SKM-1 treated with dmso at 0.1 percent for 144 hours (cell line): ENCODE data around the gene TALDO1.
A peak's percentile ranks its signal among the peaks of the same experiment; 100 is the strongest.

Experiments
- DNase-seq: peaks from one replicate; lab custom pipeline; 2025; ENCODE audit not compliant: unreplicated experiment; lab: John Stamatoyannopoulos, UW

Gene TALDO1

DNA sequence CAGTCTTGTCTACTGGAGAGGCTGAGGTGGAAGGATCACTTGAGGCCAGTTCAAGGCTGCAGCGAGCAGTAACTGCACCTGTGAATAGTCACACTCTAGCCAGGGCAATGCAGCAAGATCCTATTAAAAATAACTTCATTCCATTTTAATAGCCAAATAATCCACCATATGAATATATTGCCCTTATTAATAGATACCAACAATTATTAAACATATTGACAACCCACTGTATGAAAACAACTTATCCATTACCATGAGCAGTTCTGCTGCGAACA is 19.6 kb downstream of the TALDO1 start:
- no peak for DNase-seq

DNA sequence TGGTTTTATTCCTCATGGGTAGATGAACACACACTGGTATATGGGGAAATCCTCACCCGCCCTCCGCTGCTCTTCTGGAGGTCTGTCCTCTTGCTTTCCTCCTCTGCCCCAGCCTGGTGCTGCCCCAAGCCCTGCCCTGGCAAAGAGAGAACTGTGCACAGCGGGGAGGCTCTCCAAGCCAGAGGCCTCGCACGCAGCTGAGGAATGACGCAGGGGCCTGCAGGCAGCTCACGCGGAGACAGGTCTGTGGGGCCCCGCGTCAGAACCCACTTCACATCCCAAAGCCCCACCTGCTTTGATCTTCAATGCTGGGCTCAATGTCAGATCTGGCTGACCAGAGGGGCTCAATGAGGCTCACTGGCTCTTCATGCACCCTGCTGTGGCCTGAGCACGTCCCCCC is 20.0 kb downstream of the TALDO1 start:
- DNase-seq = no peak

DNA sequence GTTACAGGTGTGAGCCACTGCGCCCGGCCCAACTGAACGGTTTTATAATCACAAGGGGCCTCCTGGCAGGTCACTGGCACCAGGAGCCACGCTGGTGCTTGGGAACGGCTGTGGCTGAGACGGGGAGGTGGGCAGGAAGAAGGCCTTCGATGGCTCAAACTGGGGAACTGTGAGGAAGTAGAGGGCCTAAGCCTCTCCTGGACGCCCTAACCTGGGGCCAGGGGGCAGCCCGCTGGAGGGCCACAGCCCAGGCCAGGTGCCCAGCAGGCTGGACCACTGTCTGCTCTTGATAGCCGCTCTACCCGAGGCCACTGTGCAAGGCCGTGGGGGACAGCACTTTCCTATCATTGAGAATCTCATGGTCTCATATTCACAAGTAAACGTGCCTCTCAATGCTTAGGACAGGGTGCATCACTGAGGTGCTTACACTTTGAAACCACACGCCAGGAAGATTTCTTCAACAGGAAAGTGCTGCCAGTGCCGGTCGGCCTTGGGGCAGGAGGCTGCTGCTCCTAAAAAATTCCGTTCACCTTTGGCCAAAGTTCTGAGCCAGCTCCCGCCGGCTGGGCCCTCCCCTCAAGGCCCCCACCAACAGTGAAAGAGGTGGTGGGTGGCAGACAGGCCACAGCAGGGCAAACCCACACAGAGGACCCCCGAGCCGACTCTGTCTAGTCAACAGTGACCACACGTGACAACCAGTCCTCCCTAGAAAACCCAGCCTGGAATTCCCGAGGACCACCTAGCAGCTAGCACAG is 22.8 kb downstream of the TALDO1 start:
- no peak for DNase-seq

DNA sequence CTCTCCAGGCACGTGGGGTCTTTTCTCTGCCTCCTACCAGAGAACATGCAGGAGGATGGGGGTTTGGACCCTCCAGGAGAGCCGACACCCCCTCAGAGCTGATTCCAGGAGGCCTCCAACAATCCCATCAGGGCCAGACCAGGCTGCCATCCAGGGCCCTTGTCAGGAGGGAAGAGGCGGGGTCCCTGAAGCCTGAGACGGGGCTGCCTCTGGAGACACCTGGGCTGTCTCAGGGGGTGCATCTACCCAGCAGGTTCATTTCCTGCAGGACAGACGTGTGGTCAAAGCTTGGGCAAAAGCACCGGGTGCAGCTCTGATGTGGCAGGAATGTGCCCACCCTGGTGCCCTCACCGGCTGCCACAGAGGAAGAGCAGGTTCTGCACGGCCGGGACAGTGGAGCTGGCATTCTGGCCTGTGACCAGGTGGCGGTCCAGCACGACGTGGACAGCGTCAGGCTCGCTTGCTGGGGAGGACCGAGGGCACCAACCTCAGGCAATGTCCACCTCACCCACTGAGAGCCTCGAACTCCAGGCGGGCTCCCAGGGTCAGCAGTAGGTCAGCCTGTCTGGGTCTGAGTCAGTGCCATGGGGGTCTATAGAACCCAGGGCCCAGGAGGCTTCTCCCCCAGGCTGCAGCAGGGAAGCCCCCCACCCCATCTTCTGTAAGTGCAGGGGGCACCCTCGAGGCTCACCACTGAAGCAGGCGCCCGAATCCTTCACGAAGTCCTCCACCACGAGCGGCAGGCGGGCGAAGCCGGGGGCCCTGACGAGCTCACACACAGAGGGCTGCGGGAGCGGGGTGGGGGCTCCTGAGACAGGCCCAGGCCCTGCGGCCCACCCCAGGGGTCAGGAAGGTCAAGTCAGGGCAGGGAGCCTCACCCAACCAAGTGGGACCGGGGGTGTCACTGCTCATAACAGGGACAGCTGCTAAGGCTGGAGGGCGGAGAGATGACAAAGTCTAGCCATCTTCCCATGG is 23.7 kb downstream of the TALDO1 start:
- DNase-seq = no peak

DNA sequence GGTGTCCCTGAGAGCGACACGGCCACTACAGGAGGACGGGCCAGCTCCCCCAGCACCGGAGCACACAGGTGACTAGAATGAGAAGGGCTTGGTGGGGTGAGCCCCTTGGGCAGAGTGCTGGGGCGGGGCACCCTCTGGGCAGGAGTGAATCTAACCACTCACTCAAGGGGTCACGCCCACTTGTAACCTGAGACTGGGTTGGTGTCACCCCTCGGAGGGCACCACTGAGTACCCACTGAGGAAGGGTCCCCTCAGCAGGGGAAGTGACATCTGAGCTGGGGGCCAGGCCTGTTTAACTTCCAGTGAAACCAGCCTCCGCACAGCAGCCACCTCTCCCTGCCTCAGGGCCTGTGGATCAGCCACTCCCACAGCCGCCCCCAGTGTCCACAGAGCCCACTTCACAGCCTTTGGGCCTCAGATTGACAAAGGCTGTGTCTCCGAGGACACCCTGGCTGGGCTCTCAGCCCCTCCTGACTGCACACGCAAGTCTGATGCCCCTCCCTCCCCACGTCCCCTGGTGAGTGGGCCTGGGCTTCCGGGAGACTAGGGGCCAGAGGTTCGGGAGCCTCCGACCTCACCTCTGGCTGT is 24.4 kb downstream of the TALDO1 start:
- no peak for DNase-seq

DNA sequence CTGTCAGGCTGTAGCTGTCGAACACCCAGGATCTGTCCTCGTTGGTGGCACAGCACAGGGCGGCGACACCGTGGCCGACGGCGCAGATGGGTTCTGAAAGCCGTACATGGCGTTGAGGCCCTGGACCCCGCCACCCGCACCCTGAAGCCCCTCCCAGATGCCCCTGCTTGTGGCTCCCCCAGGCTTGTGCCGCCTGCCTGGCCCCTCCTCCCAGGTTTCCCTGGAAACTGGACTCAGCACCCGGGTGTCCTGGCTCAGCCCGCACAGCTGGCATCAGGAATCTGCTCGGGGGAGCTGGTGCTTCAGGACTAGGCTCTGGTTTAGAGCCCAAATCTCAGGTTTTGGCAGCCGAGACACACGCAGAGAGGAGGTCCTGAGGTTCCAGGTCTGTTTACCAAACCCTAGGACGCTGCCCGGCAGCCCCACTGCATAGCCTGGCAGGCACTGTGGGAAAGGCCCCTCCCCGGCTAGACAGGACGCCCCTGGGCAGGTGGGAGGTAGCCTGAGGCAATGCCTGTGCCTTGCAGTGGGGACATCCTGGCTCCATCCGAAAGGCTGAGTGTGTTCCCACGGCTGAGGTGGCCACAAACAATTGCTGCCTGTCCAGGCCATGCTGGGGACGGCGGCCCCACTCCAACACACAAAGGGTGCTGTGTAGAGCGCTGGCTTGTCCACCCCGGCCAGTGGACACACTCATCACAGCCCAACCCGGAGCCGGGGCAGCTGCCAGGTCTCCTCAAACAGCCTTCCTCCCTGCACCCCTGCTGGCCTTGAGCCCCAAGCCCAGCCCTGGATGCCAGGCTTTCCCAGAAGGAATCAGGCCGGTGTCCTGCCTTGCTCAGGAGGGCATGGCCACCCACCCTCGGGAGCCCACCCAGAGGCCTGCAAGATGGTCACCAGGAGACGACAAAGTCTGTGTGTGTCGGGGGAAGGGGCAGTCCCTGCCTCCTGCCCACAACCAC is 25.4 kb downstream of the TALDO1 start:
- no peak for DNase-seq

DNA sequence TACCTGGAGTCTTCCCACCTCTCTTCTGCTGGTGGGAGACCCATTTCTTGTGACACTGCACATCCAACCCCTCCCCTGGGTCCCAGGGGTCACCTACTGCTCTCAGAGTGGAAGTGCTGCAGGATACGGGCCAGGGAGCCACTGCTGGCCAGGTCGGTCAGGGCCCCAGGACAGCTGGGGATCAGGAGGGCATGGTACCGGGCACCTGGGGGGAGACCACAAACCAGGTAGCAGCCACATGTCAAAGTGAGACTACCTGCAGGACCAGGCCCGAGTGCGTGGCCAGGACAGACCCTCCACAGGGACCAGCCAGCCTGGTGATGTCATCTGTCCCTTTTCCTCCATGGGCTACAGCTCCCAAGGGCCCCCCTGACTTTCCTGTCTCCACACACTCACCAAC is 26.2 kb downstream of the TALDO1 start:
- DNase-seq = no peak

DNA sequence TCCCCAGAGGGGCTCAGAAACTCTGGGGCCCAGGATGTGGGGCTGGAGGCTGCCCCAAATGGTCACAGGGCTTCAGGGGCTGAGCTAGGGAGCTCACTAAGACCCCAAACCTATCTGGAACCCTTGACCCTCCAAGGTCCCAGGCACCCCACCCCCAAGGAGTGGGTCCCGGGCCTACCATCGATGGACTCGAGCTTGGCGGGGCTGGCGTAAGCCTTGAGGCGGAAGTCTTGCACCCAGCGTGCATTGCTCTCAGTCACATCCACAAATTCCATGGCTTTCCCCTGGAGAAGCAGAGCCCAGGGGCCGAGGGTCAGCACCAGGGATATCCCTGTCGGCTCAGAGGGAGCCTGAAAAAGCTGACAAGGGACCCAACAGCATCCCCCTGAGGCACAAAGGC is 26.6 kb downstream of the TALDO1 start:
- DNase-seq = no peak

DNA sequence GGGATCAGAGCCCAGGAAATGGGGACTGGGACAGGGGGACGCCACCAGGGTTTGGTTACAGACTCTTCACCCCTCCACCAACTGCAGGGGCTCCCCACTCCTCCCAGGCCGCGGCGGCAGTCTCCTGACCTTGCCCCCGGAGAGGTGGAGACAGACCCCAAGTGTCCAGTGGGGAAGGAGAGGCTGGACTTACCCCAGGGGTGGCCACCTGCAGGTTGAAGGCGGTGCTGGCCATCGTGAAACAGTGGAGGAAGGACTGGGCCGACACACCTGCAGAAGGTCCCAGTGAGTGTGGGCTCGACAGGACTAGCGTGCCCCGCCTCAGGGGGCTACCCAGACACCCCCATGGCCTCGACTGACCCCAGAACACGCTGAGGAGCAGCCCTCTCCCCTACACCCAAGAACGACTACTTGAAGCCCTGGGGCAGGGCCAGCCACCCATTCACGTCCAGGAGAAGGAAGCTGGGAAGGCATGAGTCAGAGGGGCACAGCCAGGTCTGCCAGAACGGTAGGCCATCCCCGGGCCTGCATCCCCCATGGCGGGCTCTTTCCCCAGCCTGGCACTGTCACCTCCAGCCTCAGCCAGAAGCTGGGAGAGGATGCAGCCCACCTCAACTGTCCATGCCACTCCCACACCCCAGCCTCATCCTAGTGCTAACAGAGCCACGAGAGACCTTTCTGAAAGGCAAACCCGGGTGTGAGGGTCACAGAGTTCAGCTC is 27.8 kb downstream of the TALDO1 start:
- DNase-seq = no peak

DNA sequence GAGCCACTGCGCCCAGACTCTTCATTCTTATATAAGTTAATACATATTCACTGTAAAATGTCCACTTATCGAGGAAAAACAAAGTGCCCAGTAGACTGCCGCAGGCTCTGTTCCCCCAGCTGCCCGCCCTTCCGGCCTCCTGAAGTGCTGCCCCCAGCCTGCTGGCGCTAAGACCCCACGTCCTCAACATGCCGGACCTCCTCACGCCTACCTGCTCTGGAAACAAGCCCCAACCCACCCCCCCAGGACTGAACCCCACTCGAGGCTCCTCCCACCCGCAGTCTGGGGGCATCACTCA is 28.9 kb downstream of the TALDO1 start:
- DNase-seq = no peak

DNA sequence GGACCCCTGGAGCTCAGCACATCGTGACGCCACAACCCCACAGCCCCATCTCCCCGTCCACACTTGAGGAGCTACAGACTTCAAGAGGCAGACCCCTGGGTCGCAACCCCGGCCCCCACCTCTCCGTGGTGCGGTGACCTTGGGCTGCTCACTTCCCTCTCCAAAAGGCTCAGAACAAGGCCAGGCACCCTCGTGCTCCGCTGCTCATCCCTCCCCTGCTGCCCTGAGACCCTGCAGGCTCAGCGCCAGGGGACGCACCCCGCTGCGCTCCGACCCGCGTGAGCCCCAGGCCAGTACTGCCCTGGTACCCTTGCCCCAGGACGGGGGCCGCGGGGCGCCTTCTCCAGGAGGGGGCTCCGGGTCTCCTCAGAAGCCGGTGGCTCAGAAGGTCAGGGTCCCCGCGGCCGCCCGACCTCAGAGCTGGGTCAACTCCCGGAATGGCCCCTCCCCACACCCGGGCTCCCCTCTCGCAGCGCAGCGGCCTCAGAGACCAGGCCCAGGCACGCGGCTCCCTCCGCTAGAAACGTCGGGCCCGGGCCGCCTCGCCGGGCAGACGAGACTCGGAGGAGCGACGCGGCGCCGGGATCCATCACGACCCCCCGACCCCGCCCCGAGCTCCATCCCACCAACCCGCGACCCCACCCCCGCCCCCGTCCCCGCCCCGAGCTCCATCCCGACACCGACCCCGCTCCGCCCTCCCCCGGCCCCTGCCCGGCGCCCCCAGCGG is 29.5 kb downstream of the TALDO1 start:
- peak; percentile 14 for DNase-seq

DNA sequence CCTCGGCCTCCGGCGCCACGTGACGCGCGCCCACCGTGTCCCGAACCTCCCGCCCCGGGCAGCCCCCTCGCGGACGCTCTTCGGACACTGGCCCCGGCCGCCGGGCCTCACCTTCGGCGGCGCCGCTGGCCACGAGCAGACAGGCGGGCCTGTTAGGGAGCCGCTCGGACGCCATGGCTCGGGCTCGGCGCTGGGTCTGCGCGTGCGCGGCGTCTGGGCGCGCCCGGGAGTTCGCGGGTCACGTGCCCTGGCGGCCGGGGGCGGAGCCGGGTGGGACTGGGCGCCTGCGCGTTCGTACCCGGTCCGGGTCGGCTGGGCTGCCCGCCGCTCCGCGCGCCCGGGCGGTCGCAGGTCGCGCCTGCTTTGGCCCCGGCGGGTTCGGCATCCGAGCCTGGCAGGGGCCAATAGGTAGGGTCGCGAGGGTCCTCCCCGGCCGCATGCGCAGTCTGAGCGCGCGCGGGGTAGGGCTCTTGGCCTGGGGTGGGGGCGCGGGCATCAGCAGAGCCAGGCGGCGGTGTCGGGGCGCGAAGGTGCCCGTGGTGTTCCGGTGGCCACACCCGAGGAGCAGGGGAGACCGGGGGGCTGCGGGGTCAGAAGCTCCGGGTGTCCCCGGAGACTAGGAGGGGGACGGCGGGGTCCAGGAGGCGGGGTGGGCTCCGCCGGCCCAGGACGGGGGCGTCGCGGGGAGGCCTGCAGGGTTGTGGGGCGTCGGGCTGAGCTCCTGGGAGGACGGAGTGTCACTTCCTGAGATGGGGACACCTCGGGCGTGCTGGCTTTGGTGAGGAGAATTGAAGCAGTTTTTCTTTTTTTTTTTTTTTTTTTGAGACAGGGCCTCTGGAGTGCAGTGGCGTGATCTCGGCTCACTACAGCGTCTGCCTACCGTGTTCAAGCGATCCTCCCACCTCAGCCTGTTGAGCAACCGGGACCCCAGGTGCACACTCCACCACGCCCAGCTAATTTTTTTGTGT is 30.3 kb downstream of the TALDO1 start, which contains the start of gene GATD1:
Gene GATD1 (minus strand): TSS at position 200 of the 968 bp plus-strand sequence. CDS start 25 bp downstream, at position 175.
- DNase-seq = peak; percentile 73

DNA sequence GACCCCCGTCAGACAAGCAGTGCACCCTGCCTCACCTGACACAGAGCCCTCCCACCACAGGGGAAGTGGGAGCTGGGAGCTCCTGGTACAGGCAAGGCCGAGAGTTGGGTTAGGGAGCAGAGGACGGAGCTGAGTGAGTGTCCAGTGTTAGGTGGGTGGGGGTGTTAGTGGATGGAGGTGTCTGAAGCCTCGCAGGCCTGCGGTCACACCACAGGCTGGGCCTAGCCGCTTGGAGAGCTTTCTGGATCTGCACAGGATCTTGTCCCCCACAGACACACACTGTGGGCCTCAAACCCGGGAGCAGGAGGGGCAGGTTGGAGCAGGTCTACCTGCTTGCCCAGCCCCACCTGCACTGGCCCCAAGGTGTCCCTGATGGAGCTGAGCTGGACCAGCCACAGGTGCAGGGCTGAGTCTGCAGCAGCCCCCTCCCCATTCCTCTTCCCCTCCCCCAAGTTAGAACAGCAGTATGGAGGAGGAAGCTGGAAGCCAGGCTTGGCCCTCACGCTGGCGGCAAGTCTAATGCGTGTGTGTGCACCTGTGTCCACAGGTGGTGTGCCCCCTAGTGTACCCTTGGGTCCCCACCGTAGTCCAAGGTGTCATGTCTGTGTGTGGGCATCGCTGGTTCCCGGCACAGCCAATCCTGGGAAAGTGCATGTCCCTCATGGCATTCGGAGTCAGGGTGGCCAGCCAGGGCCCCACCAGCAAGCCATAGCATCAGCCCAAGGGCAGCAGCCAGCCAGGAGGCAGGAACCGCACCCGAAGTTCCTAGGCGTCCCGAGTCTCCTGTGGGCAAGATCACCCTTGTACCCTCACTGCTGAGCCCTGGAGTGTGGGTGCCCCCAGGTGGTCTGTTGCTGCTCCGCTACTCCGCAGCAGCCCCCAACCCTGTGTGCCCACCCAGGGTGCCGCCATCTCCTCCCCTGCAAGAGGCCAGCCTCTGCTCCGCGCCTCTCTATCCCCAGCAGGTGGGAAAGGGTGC is 32.0 kb downstream of the TALDO1 start:
- no peak for DNase-seq

DNA sequence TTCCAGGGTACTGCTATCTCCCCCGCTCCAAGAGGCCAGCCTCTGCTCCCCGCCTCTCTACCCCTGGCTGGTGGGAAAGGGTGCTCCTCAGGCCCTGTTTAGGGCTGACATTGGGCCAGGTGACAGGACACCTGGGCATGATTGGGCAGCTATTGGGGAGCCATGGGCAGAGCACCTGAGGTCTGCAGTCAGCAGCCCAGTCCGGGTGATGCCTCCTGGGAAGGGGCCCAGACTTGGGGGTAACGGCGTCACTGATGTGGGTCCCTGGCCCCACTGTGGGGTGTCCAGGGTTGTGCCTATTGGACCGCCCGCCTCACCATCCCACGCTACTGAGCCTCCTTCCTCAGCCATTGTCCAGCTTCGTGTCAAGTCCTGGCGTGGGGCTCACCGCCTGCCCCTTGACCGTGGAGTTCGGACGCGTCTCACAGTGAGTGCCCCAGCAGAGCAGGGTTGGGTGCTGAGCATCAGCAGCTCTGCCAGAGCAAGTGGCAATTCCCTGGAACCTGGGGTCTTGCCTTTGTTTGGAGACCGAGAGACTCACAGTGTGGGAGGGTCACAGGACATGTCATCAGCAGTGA is 32.8 kb downstream of the TALDO1 start:
- DNase-seq = no peak

DNA sequence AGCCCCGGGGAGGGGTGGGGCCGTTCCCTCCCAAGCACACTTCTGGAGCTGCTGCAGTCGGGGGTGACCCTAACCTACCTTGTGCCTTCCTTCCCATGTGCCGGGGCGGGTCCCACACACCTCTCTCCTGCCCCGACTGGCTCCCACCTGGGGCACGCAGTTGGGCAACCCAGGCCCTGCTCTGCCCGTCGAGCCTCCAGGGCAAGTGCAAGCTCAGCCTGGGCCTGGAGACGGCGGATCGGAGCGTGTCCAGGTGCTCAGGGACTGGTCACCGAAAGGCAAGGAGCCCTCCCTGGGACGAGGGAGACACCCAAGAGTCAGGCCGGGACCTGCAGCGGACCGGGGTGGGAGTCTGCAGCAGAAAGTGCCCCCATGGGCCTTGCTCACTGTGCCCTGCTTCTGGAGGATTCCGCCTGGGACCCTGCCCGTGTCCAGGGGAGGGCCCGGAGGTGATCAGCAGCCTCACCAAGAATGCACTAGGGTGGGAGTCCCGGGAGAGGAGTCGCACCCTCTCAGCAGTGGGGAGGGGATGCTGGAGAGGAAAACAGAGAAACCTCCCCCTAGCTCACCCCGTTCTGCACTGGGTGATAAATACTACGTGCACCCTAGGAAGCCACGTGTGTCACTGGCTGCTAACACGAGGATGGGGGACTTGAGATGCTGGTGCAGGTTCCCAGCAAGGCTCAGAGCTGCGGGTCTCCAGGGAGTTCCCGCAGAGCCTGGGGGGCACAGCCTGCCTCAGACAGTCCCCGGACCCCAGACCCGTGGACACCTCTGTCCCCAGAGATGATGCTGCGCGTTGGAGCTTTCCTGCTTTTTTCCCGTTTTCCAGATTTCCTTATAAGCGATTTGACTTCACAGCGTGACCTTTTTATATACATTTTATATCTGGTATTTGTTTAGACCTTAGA is 35.3 kb downstream of the TALDO1 start:
- DNase-seq = no peak

DNA sequence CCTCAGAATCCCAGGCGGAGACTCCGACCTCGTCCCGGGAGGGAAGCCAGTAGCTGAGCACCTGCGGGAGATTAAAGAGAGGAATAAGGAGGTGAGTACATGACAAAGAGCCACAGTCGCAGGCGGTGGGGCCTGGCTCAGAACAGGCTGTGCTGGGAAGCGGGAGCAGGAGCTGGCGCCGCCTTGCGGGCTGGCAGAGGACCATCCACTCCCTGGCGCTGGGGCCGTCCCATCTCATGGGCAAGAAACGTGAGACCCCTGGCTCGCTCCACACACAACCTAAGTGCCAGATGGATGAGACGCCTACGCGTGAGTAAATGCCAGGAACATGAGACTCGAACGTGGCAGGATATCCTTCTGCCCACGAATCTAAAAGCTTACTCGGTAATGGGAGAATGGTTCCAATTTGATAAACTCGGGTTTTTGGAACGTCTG is 36.3 kb downstream of the TALDO1 start:
- no peak for DNase-seq
